NT2/D1 (cell line): ENCODE results near the gene PDZRN3.

Experiments
- SUZ12 ChIP-seq: IDR thresholded peaks from 2 replicates; pipeline ENCODE4 v1.6.1; 2011; ENCODE audit not compliant: insufficient read length, insufficient read depth; ENCODE audit errors: extremely low read depth
- ZNF274 ChIP-seq: IDR thresholded peaks from 2 replicates; pipeline ENCODE4 v1.6.1; 2011; ENCODE audit warnings: mild to moderate bottlenecking, low read depth, low read length

GRCh38 chr3:73601481-73601880 lies 23.3 kb downstream of the PDZRN3 start:
- TF ChIP-seq ZNF274: no peak
- TF ChIP-seq SUZ12: no peak
